Cardiac muscle cell (in vitro differentiated cells and primary cell): ENCODE measurements around the gene COL25A1. TPM values are rescaled to one million over a fixed set of nuclear protein-coding genes. Genes with fewer than 3 reads are reported as not detected.

Experiments used
- DNase-seq, 2 donors: peaks; one replicate each; pipeline versions ENCODE4 v3.0.0 to v3.0.0-alpha.2; 2010 to 2017; ENCODE audit warnings: low read depth in 1 of 2, low spot score in 1 of 2
- H3K27ac ChIP-seq: fragments of 200-600 bp; sonication (generic); 2 replicates; pipeline ENCODE4 v1.5.1; 2016
- H3K27me3 ChIP-seq: fragments of 200-600 bp; sonication (generic); 2 replicates; pipeline ENCODE4 v1.6.0; 2016; ENCODE audit warnings: control low read depth
- H3K36me3 ChIP-seq: fragments of 200-600 bp; sonication (generic); 2 replicates; pipeline ENCODE4 v1.5.1; 2016; ENCODE audit warnings: control low read depth
- H3K4me1 ChIP-seq: fragments of 200-600 bp; sonication (generic); 2 replicates; pipeline ENCODE4 v1.8.1; 2017; ENCODE audit warnings: low read depth, mild to moderate bottlenecking, mixed run types
- H3K4me3 ChIP-seq: fragments of 200-600 bp; sonication (generic); 2 replicates; pipeline ENCODE4 v1.5.1; 2016; ENCODE audit warnings: mild to moderate bottlenecking
- H3K9me3 ChIP-seq: fragments of 200-600 bp; sonication (generic); 2 replicates; pipeline ENCODE4 v1.5.1; 2017; ENCODE audit warnings: low read depth, mild to moderate bottlenecking, control low read depth
- CTCF ChIP-seq: IDR thresholded peaks from 2 replicates; pipeline ENCODE4 v1.5.1; 2012; ENCODE audit warnings: low read depth, mild to moderate bottlenecking, low read length
- polyA plus RNA-seq: library from polyadenylated mRNA; unstranded; fragments of >200 nt; fragmentation: Nextera tagmentation; extraction: Ambion mirVana; gene quantifications from 2 replicates; pipeline ENCODE4 v1.2.1, GENCODE V29; 2016
- total RNA-seq: library from RNA; depleted of rRNA; stranded (reverse); fragments of >200 nt; gene quantifications from 2 replicates; pipeline ENCODE4 v1.2.3, GENCODE V29; 2016

COL25A1 gene
- total and polyA plus RNA-seq, 2 experiments from 2014 or later, result 3.5 to 8.4 TPM

- TF ChIP-seq CTCF, result peak; percentile 40
- Histone ChIP-seq H3K4me1 (peaks cover 31% of the 10 kb centered on the region), H3K4me3 (no peak overlapping the region), H3K36me3 (no peaks in the 10 kb centered on the region), H3K9me3 (no peaks in the 10 kb centered on the region), H3K27ac (no peak overlapping the region), H3K27me3 (no peaks in the 10 kb centered on the region)
- peak in 1 of 2 donors; percentile 70 for DNase-seq
Observed at GRCh38 chr4:108833046-108833445, 469.4 kb downstream of the COL25A1 start.

- H3K27ac ChIP-seq, result no peak overlapping the region
- no peak for TF ChIP-seq CTCF
- no peaks in the 10 kb centered on the region for H3K36me3 ChIP-seq
- no peaks in the 10 kb centered on the region for H3K9me3 ChIP-seq
- H3K4me3 ChIP-seq, result no peak overlapping the region
- DNase-seq, result no peak
- no peaks in the 10 kb centered on the region for H3K27me3 ChIP-seq
- H3K4me1 ChIP-seq, result peaks cover 31% of the 10 kb centered on the region
Observed at GRCh38 chr4:108831886-108832285, 470.6 kb downstream of the COL25A1 start.

- Histone ChIP-seq H3K9me3 (no peaks in the 10 kb centered on the region), H3K27ac (no peak overlapping the region), H3K4me3 (no peak overlapping the region), H3K27me3 (no peaks in the 10 kb centered on the region), H3K4me1 (peaks cover 31% of the 10 kb centered on the region), H3K36me3 (no peaks in the 10 kb centered on the region)
- DNase-seq, result no peak
- no peak for TF ChIP-seq CTCF
Observed at GRCh38 chr4:108831291-108831690, 471.2 kb downstream of the COL25A1 start.

GRCh38 chr4:108830509-108831244, 471.8 kb downstream of the COL25A1 start:
- Histone ChIP-seq H3K27me3 (no peaks in the 10 kb centered on the region), H3K4me1 (peaks cover 31% of the 10 kb centered on the region), H3K36me3 (no peaks in the 10 kb centered on the region), H3K4me3 (no peak overlapping the region), H3K27ac (peak overlapping the region; percentile 79), H3K9me3 (no peaks in the 10 kb centered on the region)
- peak; percentile 67 to 92 for DNase-seq
- no peak for TF ChIP-seq CTCF

GRCh38 chr4:108829966-108830492, 472.4 kb downstream of the COL25A1 start:
- no peaks in the 10 kb centered on the region for H3K27me3 ChIP-seq
- H3K4me3 ChIP-seq, result no peak overlapping the region
- H3K9me3 ChIP-seq, result no peaks in the 10 kb centered on the region

More at GRCh38 chr4:108829966-108830492, 472.4 kb downstream of the COL25A1 start:
- TF ChIP-seq CTCF, result no peak
- Histone ChIP-seq H3K4me1 (peaks cover 31% of the 10 kb centered on the region), H3K36me3 (no peaks in the 10 kb centered on the region), H3K27ac (peak overlapping the region; percentile 79)
- peak in 1 of 2 donors; percentile 27 for DNase-seq
